Bone marrow (tissue), 2 donors: ENCODE data around the gene BNC2.

ENCODE experiments used
- DNase-seq, 2 donors: peaks; one replicate each; lab custom pipeline; 2025; lab: John Stamatoyannopoulos, UW

BNC2 gene

DNA sequence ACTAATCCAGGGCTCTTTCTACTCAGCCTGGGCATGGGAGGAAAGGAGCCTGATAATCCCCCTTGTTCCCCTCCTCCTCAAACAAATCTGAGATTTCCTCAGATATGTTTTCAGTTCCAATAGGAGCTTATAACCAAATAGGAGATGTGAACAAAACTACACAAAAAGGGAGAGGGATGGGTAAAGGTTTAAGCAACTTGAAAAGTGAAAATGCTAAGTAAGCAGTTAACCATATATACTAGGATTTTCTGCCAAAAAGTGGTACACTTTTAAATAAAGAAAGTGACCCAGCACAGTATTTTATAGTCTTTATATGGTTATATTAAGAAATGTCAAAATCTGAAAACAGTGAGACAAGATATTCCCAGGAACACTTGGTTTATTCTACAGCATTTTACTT is 275.7 kb downstream of the BNC2 start:
- no peak for DNase-seq

DNA sequence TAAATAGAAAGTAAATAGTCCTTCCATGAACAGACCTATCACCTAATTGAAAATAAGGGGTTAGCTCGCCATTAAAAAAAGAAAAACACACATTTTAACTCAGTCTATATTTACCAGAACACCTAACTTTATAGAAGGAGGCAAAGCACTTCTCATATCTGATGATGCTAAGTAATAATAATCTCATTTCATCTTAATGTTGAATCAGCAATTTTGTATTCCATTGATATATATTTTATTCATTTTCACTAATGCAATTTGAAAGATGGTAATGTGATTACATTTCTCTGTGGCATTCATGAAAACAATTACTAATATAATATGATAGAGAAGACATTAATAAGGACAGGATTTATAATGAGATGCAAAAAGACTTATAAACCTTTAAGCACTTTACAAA is 276.7 kb downstream of the BNC2 start:
- no peak for DNase-seq

DNA sequence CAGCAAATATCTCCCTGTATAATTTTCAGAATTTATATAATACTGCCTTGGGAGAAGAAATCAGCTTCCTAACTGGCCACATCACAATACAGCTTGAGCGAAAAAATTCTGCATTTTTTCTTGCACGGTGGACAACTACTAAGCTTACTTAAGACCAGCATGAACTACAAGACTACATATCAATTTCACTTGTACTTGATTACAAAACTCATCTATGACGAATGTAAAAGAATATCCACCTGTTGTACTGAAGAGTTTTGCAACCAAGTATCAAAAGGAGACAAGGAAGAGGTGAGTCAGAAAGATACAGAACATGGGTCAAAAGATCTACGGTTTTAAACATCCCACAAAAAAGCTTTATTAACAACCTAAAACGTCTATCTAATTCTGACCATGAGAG is 279.4 kb downstream of the BNC2 start:
- no peak for DNase-seq

DNA sequence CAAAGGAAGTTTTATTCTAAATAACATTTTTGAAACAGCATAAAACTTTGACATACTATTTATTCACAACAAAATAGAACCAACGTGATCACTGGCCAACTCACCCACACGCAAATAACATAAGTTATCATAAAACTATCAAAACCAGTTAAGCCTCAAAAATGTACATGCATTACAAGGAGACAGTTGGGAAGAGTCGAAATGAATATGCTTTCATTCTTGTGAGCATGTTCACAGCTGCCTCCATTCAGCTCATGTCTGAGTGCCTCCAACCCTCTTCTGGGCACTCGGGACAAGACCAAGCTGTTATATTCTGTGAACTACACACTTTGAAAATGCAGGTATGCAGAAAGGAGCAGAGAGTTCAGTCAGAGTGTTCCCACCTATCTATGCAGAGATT is 284.9 kb downstream of the BNC2 start:
- no peak for DNase-seq

DNA sequence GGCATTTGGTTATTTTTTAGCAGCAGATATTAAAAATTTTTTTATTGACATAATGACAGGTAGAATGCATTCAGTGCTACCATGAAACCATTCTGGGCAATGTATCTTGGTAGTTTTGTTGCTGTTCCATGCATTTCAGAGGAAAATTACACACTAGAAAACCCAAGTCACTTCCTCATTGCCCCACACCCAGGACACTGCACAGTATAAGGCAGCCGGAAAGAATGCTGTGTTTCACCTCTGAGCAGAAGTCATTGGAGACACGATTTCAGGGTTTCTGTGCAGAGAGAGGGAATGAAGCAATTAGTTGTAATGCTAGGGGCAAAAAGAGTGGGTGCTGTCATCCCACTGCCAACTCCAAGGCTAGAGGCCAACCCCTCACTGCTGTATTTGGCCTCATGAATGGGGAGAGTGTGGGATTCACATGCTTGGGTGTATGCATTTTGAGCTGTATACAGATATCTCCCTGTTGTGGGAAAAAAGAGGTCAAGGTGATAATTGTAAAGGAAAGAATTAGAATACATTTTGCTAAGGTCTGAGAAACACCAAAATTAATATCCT is 290.5 kb downstream of the BNC2 start:
- no peak for DNase-seq

DNA sequence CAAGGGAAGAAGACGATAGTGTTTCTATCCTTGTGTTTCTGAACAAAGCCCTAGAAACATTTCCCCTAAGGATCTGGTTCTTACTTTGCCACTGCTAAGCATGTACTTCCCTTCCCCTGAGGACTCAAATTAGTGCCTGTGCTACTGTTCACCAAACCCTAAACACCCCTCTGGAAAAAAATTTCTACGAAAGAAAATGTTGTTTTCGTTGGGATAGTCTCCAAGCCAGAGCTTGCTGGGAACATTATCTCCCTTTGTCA is 294.6 kb downstream of the BNC2 start:
- no peak for DNase-seq

DNA sequence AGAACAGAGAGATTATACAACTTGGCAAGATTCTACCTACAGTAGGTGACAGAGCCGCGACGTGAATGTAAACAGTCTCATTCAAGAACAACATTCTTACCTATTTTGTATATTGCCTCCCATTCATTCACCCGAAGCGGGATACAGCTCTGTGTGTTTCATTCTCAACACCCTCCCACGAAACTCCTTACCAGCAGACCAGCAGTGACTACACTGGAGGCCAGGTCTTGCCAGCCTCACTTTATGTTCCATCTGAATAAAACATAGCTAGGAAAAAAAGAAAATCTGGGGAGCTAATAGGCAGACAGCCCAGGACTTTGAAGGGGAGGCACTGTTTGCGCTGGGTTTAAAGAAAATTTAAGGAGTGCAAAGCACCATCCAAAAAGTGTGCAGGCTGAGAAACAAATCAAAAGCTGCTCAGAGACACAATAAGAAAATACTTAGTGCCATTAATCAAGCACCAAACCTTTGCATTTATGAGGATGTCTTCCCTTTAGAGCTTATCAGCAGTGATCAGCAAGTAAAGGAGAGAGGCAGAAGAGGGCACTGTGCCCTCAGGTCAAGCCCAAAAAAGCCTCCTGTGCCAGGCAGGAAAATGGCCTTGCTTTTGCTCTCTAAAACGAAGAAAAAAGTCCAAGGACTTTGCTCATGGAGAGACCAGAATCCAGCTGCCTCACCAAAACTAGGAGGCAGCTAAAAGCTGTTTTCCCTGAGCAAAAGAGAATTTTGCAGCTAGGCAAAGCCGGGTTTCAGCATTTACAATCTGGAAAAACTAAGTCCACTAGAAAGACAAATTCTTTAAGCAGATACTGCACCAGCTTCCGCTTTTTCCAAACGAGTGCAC is 295.1 kb downstream of the BNC2 start:
- no peak for DNase-seq

DNA sequence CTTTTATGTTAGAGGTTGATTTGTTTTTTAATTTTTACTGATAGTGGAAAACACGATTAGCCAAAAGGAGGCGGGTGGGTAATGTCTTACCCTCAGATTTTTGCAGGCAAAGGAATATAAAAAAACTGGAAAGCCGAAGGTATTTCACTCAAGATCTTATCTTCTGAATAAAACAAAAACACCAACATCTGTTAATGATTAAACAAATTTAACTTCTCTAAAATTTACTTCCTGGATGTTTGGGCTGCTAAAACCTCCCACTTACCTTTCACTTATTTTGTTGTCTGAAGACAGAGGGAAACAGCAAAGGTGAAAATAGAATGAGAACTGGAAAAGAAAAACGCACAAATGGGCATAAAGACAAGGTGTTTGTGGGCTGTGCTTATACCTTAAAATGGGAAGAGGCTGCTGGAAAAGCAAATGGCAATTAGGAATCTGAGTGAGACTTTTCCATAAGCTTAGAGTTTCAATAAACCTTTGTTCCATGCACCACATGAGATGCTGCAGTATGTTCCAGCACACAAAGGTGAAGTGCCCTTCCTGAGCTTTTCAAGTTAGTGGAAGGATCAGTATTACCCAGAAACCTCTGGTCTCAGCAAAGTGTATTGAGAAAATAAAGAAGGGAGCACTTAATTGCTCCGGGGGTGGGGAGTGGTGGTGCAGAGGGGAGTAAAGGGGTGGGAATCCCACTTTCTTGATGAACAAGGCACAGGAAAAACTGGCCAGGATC is 298.3 kb downstream of the BNC2 start:
- DNase-seq = no peak

DNA sequence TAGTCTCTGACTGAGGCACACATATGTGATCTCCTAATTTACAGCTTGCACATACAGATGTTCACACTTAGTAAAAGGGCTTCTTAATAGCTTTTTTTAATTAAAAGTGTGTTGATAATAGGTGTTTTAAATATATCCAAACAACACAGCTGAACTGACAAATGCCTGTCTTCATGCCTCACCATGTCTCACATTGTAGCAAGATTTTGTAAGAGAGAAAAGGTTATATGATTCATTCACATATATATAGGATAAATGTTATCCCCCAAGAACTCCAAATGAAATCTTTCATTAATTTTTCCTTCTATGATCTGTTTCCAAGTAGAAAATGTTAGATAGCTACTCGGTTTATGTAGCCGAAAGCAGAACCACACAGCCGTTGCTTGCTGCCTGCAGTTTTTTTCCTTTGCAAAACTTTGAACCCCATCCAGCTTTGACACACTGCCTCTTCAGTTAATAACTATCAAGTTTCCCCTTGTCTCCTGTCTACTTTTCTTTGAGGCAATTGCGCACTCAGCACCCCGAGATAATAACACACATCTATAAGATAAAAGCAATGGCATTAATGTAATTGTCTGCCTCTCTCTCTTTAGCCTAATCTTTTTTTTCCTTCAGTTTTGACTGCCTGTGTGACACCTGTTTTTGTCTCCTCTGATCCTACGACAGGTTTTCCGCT is 299.2 kb downstream of the BNC2 start:
- no peak for DNase-seq

DNA sequence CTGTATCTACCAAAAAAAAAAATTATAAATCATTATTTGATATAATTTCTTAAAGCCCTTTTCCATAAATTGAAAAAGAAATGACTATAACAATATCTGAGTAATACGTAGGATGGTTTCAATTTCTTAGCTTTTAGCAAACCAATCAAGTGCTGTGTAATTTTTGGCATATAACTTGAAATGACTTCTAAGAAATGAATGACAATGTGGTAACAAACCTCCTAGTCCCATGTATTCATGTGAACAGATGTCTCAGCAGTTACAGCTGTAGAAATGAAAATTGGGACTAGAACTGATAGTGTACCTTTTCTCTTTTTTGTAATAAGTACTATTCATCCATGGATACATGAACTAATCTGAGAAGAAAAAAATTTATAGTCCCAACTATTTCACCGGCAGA is 307.0 kb downstream of the BNC2 start:
- DNase-seq = no peak

DNA sequence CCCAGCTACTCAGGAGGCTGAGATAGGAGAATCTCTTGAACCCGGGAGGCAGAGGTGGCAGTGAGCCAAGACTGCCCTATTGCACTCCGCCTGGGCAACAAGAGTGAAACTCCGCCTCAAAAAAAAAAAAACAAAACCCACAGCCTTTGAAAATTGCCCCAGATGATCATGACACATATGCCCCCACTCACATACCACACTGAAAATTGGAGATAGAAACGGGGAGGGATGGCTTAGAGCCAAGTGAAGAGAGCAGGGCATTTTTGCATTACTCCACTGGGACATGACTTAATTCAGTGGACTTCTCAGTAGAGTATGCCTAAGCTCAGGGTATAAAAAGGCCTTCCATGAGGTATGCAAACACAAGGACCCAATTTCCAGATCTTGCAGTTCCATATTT is 309.3 kb downstream of the BNC2 start:
- DNase-seq = no peak

DNA sequence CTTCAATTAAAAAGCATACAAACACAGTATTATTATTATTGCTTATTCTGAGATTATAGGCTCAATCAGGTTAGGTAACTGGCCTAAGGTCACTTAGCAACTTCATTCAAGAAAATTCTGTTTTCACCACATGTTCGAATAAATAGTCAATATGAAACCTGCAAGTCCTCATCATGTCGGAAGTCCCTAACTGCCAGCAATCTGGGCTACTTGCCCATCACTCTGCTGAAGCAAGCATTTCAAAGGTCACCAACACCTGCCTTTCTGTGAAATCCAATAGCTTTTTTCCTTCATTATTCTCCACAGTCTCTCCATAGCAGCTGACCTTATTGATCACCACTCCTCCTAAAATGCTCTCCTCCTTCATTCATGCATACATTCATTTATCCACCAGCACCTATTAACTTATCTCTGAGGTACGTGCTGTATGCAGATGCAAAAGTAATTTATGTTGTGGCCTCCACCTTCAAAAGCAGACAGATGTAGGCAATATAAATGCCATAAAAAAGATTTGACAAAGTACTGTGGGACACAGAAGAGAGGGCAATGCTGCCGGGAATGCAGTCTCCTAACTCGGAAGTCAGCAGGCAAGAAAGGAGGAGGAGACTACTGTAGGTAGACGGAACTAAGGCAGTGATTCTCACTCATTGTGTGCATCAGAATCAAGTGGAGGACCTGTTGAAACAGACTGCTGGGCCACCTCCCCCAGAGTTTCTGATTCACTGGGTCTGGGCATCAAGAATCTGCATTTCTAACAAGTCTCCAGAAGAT is 310.9 kb downstream of the BNC2 start:
- DNase-seq = no peak

DNA sequence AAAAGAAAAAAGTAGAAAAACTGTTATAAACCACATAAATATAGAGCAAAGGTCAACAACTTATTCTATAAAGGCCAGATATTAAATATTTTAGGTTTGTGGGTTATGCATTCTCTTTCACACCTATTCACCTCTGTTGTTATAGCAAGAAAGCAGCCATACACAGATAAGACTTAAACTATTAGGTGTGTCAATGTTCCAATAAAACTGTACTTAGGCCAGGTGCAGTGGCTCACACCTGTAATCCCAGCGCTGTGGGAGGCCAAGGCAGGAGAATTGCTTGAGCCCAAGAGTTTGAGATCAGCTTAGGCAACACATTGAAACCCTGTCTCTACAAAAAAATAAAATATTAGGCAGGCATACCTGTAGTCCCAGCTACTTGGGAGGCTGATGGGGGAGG is 314.7 kb downstream of the BNC2 start:
- DNase-seq = no peak

DNA sequence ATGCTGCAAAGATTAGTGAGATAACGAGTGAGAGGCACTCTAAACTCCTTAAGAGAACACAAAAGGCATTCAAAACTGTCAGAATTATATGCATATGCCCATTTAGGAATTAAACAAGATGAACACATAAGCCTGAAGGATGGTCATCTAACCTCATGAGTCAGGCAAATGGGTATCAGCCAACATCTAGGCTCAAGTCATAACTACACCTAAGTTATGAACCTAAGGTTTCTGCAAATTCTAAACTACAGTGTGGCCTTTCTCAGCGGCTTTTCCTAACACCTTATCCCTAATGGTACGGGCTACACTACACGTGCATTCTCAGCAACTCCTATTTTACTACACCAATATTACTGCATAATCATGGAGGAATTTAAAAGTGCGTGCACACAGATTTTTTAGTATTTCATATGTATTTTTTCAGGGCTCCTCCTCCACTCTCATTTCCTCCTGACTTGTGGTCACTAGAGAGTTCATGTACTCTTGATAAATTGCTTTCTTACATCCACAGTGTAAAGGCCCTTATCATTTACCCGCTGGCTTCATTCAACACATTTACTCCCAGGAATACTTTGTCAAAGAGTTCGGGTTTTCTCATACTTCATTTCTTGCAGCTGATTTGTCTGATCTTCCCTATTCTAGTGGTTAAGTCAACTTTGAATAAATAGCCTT is 316.5 kb downstream of the BNC2 start:
- no peak for DNase-seq

DNA sequence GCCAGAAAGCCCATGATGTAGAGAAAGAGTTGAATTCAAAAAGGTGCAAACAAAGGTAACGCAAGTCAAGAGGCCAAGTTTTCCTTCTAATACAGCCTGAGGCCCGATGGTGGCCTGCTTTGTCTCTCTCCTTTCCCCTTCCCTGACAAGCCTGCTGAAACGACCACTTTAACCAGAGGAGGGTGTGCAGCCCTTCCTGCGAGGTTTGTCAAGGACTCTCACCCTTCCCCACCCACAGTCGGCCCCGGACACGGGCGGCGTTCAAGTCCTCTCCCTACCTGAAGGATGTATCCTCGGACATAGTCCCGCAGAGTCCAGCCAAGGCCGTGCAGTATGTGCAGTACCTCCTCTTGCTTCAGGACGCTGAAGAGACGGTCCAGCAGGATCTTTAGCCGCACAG is 318.2 kb downstream of the BNC2 start:
- no peak for DNase-seq

DNA sequence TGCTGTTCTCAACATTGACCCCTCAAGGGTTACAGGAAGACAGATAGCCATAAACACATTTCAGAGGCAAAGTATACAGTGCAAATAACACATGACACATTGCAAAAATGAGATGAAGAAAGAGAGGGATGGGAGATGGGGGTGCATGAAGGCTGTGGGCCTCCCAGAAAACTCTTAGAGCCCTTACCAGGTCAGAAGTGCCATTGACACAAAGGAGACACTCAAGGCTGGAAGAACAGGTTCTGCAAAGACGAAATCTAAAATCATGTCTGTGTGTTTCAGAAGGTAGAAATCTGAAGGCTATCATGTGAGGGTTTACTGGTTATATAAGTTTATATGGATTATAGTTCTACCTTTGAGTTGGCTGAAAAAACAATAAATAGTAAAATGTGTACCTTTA is 318.8 kb downstream of the BNC2 start:
- no peak for DNase-seq

DNA sequence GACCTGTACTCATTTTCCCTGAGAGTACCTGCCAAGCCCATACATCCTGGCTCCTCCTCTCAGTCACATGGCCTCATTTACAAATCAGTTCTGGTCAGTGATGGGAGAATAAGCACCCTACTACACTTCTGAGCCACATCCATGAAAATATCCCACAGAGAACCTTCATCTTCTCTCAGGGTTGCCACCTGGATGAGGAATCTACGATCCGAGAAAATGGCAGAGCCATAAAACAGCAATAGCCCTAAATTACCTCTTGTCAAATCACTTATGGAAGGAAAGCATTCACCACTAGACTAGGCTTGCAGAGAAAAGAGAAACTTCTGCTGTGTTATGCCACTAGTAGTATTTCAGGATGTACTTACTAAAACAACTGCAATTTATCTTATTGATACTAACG is 324.8 kb downstream of the BNC2 start:
- no peak for DNase-seq

DNA sequence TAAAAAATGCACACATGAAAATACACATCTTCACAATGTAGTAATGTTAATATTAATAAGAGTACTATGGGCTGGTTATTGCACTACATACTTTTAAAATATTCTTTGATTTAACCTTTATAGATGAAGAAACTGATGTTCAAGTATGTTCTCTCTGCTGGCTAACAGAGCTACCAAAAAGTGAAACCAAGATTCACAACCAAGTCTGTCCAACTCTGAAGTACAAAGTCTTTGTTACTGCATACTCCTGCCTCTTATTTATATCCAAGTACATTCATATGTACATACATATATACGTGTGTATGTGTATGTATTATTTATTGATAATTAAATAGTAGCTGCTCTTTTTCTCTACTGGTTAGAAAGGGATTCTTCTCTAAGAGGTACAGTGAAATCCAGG is 325.6 kb downstream of the BNC2 start:
- DNase-seq = no peak

DNA sequence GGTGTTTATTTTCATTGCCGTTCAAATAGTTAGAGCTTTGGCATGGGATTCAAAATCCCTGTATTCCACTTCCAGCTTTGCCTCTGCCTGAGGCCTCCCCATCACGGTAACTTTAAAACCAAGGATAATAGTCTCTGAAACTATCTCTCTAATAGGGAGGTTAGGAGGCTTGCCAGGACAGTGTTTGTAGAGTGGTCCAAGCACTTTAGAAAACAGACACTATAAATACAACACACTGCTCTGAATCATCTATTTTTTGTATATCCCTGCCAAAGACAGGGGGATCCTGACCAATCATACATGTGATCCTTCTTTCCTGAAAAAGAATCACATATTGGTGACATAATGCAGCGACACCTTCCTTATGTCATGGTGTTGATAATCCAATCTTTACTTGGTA is 326.8 kb downstream of the BNC2 start:
- DNase-seq = no peak

DNA sequence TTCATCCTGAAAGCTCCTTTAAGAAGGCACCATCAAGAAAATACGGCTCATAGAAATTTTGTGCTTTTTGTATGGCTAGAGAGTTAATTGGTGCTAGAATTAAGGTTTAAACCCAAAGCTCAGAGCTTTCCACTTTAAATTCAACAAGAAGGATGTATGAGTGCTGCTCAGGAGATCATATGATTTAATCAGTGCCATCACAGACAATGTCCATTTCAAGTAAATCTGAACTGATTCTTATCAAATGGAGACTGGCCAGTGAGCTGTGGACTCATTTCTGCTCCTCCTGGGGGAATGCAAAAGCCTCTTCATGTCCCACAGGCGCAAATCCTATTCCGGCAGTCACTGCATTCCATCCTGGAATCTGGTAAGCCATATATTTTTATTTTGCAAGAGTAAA is 327.2 kb downstream of the BNC2 start:
- no peak for DNase-seq

DNA sequence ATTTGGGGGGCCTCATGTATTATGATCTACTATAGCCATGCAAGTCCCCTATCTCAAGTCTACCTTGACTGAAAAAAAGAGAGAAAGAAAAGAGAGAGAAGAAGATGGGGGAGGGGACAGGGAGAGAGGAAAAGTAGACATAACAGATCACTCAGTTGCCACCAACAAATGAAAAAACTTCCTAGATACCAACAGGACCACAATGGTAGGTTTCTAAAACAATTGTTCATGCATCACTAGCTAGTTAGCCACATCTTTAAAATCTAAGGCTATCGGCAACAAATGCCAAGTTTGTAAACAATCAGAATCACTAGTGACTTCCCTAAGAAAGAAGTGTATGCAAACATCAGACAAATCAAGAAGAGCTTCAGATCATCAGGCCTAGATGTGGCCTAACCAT is 328.2 kb downstream of the BNC2 start:
- DNase-seq = no peak
